Panc1 (cell line): Measurements from ENCODE around the gene ZBTB46.

ENCODE experiments used
- CTCF ChIP-seq: fragments of 450-650 bp; IDR thresholded peaks from 2 replicates; pipeline ENCODE4 v1.5.1; 2017; ENCODE audit warnings: mild to moderate bottlenecking
- POLR2AphosphoS5 ChIP-seq: IDR thresholded peaks from 2 replicates; pipeline ENCODE4 v1.6.1; 2012; ENCODE audit warnings: mild to moderate bottlenecking, low read depth, low read length, moderate library complexity
- REST ChIP-seq, 2 experiments: IDR thresholded peaks; 2 replicates each; pipeline ENCODE4 v1.6.1; 2011 to 2012; ENCODE audit warnings: low read depth in 2 of 2, control low read depth in 1 of 2, low read length in 1 of 2, mild to moderate bottlenecking in 1 of 2, moderate library complexity in 1 of 2; ENCODE audit not compliant: insufficient read depth in 1 of 2

- no peak for TF ChIP-seq CTCF
- TF ChIP-seq POLR2AphosphoS5, result no peak
- no peak for TF ChIP-seq REST (IDR thresholded peaks at IDR 0.05; ENCODE audit: insufficient read depth in 1 of 2, low read depth in 2 of 2, low read length in 1 of 2)
These were observed 45.4 kb downstream of the ZBTB46 start for GRCh38 chr20:63785691-63786131.
